ENCODE results near the gene C2CD2. TPM values are rescaled to one million over a fixed set of nuclear protein-coding genes. Genes with fewer than 3 reads are reported as not detected.

The C2CD2 gene
- total RNA-seq, 1 donor from 2014 or later: 34.3 TPM

- no peaks in the 10 kb centered on the region for H3K9me3 Mint-ChIP-seq (ENCODE audit: unreplicated experiment)
- no peaks in the 10 kb centered on the region for H3K27me3 Mint-ChIP-seq (ENCODE audit: unreplicated experiment)
- TF ChIP-seq, protein P1, sequence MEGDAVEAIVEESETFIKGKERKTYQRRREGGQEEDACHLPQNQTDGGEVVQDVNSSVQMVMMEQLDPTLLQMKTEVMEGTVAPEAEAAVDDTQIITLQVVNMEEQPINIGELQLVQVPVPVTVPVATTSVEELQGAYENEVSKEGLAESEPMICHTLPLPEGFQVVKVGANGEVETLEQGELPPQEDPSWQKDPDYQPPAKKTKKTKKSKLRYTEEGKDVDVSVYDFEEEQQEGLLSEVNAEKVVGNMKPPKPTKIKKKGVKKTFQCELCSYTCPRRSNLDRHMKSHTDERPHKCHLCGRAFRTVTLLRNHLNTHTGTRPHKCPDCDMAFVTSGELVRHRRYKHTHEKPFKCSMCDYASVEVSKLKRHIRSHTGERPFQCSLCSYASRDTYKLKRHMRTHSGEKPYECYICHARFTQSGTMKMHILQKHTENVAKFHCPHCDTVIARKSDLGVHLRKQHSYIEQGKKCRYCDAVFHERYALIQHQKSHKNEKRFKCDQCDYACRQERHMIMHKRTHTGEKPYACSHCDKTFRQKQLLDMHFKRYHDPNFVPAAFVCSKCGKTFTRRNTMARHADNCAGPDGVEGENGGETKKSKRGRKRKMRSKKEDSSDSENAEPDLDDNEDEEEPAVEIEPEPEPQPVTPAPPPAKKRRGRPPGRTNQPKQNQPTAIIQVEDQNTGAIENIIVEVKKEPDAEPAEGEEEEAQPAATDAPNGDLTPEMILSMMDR (IDR thresholded peaks at IDR 0.05; ENCODE audit: unreplicated experiment): no peak
- no peak overlapping the region for H3K4me3 Mint-ChIP-seq (ENCODE audit: unreplicated experiment)
- H3K4me1 Mint-ChIP-seq (ENCODE audit: unreplicated experiment): no peaks in the 10 kb centered on the region
- no peak overlapping the region for H3K27ac Mint-ChIP-seq (ENCODE audit: unreplicated experiment)
- no peak for DNase-seq (ENCODE audit: low spot score)
- H3K36me3 Mint-ChIP-seq (ENCODE audit: low read depth, unreplicated experiment): no peaks in the 10 kb centered on the region
These were observed 26.0 kb upstream of the C2CD2 start for GRCh38 chr21:41979751-41980369.

DNA sequence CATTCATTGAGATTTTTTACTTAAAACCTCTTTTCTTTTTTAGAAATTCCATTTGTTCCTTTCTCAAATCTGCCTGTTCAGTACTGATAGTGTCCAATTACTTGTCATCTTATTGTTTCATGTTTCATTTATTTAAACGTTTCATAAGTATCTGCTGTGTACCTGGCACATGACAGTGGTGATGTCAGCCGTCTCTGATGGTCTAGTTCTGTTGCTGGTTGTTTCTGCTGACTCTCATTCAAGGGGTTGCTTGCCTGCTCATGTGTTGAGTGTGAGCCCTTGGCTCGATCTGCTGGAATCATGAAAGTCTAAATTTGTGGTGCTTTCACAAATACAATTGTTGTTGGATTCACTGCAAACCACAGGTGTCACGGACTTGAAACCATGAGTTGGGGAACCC is 25.5 kb upstream of the C2CD2 start:
- Mint-ChIP-seq H3K27me3 (ENCODE audit: unreplicated experiment) (no peaks in the 10 kb centered on the region), H3K9me3 (ENCODE audit: unreplicated experiment) (no peaks in the 10 kb centered on the region), H3K4me3 (ENCODE audit: unreplicated experiment) (no peak overlapping the region), H3K4me1 (ENCODE audit: unreplicated experiment) (peaks cover 2% of the 10 kb centered on the region), H3K36me3 (ENCODE audit: low read depth, unreplicated experiment) (no peaks in the 10 kb centered on the region), H3K27ac (ENCODE audit: unreplicated experiment) (no peak overlapping the region)
- no peak for DNase-seq (ENCODE audit: low spot score)
- TF ChIP-seq, protein P1 (IDR thresholded peaks at IDR 0.05; ENCODE audit: unreplicated experiment): no peak

GRCh38 chr21:41977034-41977950 is 23.5 kb upstream of the C2CD2 start:
- Mint-ChIP-seq H3K4me1 (ENCODE audit: unreplicated experiment) (peaks cover 6% of the 10 kb centered on the region), H3K27ac (ENCODE audit: unreplicated experiment) (no peak overlapping the region), H3K9me3 (ENCODE audit: unreplicated experiment) (no peaks in the 10 kb centered on the region), H3K36me3 (ENCODE audit: low read depth, unreplicated experiment) (no peaks in the 10 kb centered on the region), H3K4me3 (ENCODE audit: unreplicated experiment) (no peak overlapping the region), H3K27me3 (ENCODE audit: unreplicated experiment) (no peaks in the 10 kb centered on the region)
- no peak for DNase-seq (ENCODE audit: low spot score)
- TF ChIP-seq, protein P1 (IDR thresholded peaks at IDR 0.05; ENCODE audit: unreplicated experiment): no peak

DNA sequence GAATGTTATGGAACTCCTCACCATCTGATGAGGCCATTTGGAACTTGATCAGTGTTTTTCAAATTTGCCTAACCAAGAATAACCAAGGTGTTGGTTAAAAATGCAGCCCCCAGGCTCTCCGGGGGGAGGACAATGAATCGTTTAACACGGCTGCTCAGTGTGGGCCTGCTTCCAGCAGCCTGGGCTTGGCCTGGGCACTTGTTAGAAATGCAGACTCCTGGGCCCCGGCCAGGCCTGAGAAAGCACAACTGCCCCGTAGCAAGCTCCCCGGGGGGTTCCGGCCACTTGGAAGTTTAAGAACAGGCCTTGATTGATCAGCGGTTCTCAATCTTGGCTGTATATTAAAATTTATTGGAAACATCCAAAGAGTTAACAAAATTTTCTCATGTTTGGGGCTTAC is 22.8 kb upstream of the C2CD2 start:
- Mint-ChIP-seq H3K27ac (ENCODE audit: unreplicated experiment) (no peak overlapping the region), H3K9me3 (ENCODE audit: unreplicated experiment) (no peaks in the 10 kb centered on the region), H3K36me3 (ENCODE audit: low read depth, unreplicated experiment) (no peaks in the 10 kb centered on the region), H3K4me3 (ENCODE audit: unreplicated experiment) (no peak overlapping the region), H3K4me1 (ENCODE audit: unreplicated experiment) (peaks cover 6% of the 10 kb centered on the region), H3K27me3 (ENCODE audit: unreplicated experiment) (no peaks in the 10 kb centered on the region)
- DNase-seq (ENCODE audit: low spot score): no peak
- TF ChIP-seq, protein P1 (IDR thresholded peaks at IDR 0.05; ENCODE audit: unreplicated experiment): no peak

All from endothelial cell (in vitro differentiated cells).